ENCODE measurements around the gene PLPP1. TPM values are rescaled to one million over a fixed set of nuclear protein-coding genes. Genes with fewer than 3 reads are reported as not detected.

PLPP1 gene
- total RNA-seq, 1 donor from 2014 or later, result 7.9 TPM

- Mint-ChIP-seq H3K27me3 (no peaks in the 10 kb centered on the region), H3K4me1 (ENCODE audit: low read depth) (peaks cover 8% of the 10 kb centered on the region), H3K4me3 (ENCODE audit: low read depth) (no peak overlapping the region), H3K36me3 (ENCODE audit: insufficient read depth) (peaks cover 2% of the 10 kb centered on the region), H3K9me3 (ENCODE audit: low read depth) (no peaks in the 10 kb centered on the region), H3K27ac (no peak overlapping the region)
- TF ChIP-seq, protein P1, sequence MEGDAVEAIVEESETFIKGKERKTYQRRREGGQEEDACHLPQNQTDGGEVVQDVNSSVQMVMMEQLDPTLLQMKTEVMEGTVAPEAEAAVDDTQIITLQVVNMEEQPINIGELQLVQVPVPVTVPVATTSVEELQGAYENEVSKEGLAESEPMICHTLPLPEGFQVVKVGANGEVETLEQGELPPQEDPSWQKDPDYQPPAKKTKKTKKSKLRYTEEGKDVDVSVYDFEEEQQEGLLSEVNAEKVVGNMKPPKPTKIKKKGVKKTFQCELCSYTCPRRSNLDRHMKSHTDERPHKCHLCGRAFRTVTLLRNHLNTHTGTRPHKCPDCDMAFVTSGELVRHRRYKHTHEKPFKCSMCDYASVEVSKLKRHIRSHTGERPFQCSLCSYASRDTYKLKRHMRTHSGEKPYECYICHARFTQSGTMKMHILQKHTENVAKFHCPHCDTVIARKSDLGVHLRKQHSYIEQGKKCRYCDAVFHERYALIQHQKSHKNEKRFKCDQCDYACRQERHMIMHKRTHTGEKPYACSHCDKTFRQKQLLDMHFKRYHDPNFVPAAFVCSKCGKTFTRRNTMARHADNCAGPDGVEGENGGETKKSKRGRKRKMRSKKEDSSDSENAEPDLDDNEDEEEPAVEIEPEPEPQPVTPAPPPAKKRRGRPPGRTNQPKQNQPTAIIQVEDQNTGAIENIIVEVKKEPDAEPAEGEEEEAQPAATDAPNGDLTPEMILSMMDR (IDR thresholded peaks at IDR 0.05; ENCODE audit: unreplicated experiment), result no peak
- DNase-seq (ENCODE audit: low spot score, unreplicated experiment), result no peak
Observed at GRCh38 chr5:55483885-55484284, 50.9 kb downstream of the PLPP1 start.

DNA sequence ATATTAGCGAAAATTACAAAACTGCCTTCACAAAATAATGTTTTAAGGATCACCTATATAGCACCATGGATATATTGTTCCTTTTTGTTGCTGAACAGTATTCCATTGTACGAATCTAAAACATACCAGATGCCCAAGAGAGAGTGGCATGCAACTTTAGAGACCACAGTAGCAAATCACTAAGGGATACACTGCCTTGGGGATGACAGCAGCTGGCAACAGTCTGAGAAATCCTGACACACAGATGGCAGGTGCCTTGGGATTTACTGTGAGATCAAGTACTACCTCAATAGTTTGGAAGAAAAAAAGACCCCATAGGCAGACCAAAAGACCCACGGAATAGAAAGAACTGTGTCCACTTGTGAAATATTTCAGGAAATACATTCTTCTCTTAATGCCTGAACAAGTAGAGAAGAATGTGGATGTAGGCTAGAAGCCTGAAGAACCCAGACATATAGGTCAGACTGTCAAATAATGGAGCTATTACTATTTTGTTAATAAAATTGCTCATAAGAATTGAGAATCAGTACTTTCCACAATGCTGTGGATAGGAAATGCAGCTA is 53.4 kb downstream of the PLPP1 start:
- H3K9me3 Mint-ChIP-seq (ENCODE audit: low read depth), result no peaks in the 10 kb centered on the region
- no peak overlapping the region for H3K27ac Mint-ChIP-seq
- no peak overlapping the region for H3K4me3 Mint-ChIP-seq (ENCODE audit: low read depth)
- peaks cover 15% of the 10 kb centered on the region for H3K4me1 Mint-ChIP-seq (ENCODE audit: low read depth)
- DNase-seq (ENCODE audit: low spot score, unreplicated experiment), result no peak
- no peaks in the 10 kb centered on the region for H3K27me3 Mint-ChIP-seq
- TF ChIP-seq, protein P1 (IDR thresholded peaks at IDR 0.05; ENCODE audit: unreplicated experiment), result no peak
- H3K36me3 Mint-ChIP-seq (ENCODE audit: insufficient read depth), result peaks cover 2% of the 10 kb centered on the region

DNA sequence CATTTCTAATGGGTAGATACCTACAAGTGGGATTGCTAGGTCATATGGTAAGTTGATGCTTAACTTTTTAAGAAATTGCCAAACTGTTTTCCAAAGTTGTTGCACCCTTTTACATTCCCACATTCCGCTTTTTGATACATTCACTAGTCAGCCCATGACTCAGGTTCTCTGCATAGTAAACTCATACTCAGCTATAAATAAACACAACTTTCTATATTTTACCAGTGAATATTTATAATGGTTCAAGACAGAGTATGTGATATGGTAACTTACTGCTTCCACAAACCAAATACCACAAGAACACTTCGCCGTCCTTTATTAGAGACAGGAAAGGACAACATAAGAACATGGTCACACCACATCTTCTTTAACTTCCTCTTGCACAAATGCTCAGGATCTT is 54.0 kb downstream of the PLPP1 start:
- Mint-ChIP-seq H3K4me1 (ENCODE audit: low read depth) (peaks cover 19% of the 10 kb centered on the region), H3K9me3 (ENCODE audit: low read depth) (no peaks in the 10 kb centered on the region), H3K27me3 (no peaks in the 10 kb centered on the region), H3K4me3 (ENCODE audit: low read depth) (no peak overlapping the region), H3K36me3 (ENCODE audit: insufficient read depth) (peaks cover 2% of the 10 kb centered on the region), H3K27ac (no peak overlapping the region)
- TF ChIP-seq, protein P1 (IDR thresholded peaks at IDR 0.05; ENCODE audit: unreplicated experiment), result no peak
- no peak for DNase-seq (ENCODE audit: low spot score, unreplicated experiment)

GRCh38 chr5:55472642-55473041 is 62.1 kb downstream of the PLPP1 start:
- Mint-ChIP-seq H3K27me3 (no peaks in the 10 kb centered on the region), H3K4me1 (ENCODE audit: low read depth) (peaks cover 33% of the 10 kb centered on the region), H3K36me3 (ENCODE audit: insufficient read depth) (no peaks in the 10 kb centered on the region), H3K9me3 (ENCODE audit: low read depth) (no peaks in the 10 kb centered on the region), H3K27ac (no peak overlapping the region), H3K4me3 (ENCODE audit: low read depth) (no peak overlapping the region)
- DNase-seq (ENCODE audit: low spot score, unreplicated experiment), result no peak
- TF ChIP-seq, protein P1 (IDR thresholded peaks at IDR 0.05; ENCODE audit: unreplicated experiment), result no peak

DNA sequence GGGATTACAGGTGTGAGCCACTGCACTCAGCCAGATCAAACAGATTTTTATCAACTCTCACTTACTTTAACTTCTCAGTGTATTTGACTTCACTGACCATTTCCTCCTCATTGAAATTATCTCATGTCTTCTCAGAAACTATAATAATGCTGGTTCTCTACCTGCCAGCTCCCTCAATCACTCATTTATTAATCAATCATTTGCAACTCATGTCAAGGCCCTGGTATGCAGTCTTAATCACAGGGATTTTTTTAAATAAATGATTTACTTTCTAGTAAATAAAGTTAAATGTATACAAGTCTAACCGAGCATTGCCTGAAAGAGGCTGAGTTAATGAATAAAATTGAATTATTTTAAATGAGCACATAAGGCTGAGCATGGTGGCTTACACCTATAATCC is 63.3 kb downstream of the PLPP1 start:
- no peak for DNase-seq (ENCODE audit: low spot score, unreplicated experiment)
- TF ChIP-seq, protein P1 (IDR thresholded peaks at IDR 0.05; ENCODE audit: unreplicated experiment), result no peak
- no peaks in the 10 kb centered on the region for H3K27me3 Mint-ChIP-seq
- no peak overlapping the region for H3K27ac Mint-ChIP-seq
- peaks cover 30% of the 10 kb centered on the region for H3K4me1 Mint-ChIP-seq (ENCODE audit: low read depth)
- no peaks in the 10 kb centered on the region for H3K36me3 Mint-ChIP-seq (ENCODE audit: insufficient read depth)
- no peaks in the 10 kb centered on the region for H3K9me3 Mint-ChIP-seq (ENCODE audit: low read depth)
- H3K4me3 Mint-ChIP-seq (ENCODE audit: low read depth), result no peak overlapping the region
